Stimulated activated CD8-positive, alpha-beta memory T cell treated with anti-CD3 and anti-CD28 coated beads, Interleukin-4, amount 100 ng/mL, for 1 hour (primary cell): ENCODE results near the gene MRRF.

Source experiments
- DNase-seq, 2 donors: peaks; one replicate each; pipeline ENCODE4 v3.0.0-alpha.2; 2020; ENCODE audit warnings: low read depth in 2 of 2, low spot score in 1 of 2

MRRF gene

GRCh38 chr9:122378236-122378635 is 113.6 kb downstream of the MRRF start:
- DNase-seq, result no peak

- no peak for DNase-seq
Observed at GRCh38 chr9:122379340-122379739, 114.7 kb downstream of the MRRF start.

- DNase-seq, result no peak
Observed at GRCh38 chr9:122380293-122380692, 115.6 kb downstream of the MRRF start.
